Measurements from ENCODE around the gene MTOR. TPM values are rescaled to one million over a fixed set of nuclear protein-coding genes. Genes with fewer than 3 reads are reported as not detected.

MTOR gene
- total RNA-seq, 2 experiments from 2014 or later, result 43.0 to 45.2 TPM

- Mint-ChIP-seq H3K4me3 (no peak overlapping the region), H3K36me3 (peaks cover 29% of the 10 kb centered on the region), H3K27ac (no peak overlapping the region), H3K4me1 (no peaks in the 10 kb centered on the region), H3K27me3 (no peaks in the 10 kb centered on the region), H3K9me3 (no peaks in the 10 kb centered on the region)
- no peak for DNase-seq
Measured at GRCh38 chr1:11214698-11215380, 47.5 kb downstream of the MTOR start.

DNA sequence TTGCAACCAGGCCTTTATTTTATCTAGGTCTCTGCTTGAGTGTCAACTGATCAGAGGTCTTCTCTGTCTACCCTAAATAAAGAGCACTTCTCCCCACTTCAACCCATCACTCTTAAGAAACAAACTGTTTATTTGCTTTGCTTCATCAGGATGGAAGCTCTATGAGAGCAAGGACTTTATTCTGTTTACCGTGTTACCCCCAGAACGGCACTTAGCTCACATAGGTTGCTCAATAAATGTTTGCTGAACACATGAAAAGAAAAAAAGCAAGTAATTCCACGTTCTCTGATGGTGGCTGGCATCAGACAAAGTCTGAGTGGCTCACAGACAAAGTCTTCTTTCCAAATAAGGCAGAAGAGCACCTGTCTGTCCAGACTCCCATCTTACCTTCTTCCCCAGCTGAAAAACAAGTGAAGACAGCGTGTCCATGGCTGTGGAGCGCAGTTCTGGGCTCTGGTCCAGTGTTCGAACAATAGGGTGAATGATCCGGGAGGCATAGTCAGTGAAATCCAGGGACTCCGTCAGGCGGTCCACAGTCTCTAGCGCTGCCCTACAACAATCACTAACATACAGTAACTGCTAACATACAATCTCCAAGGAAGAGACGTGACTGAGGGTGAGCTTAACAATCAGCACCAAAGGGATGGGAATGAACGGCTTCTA lies 50.3 kb downstream of the MTOR start:
- Mint-ChIP-seq H3K9me3 (no peaks in the 10 kb centered on the region), H3K4me1 (no peaks in the 10 kb centered on the region), H3K36me3 (peaks cover 24% of the 10 kb centered on the region), H3K27ac (no peak overlapping the region), H3K4me3 (no peak overlapping the region), H3K27me3 (no peaks in the 10 kb centered on the region)
- DNase-seq, result no peak

DNA sequence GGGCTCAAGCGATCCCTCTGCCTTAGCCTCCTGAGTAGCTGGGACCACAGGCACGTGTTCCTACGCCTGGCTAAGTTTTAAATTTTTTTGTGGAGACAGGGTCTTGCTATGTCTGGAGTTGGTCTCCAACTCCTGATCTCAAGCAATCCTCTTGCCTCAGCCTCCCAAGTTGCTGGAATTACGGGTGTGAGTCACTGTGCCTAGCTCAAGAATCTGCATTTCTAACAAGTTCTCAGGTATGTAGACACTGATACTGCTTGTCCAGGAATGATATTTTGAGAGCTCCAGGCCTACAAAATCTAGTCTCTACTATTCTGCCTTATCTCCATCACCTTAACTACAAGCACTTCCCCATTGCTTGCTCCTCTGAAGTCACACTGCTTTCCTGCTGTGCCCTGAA lies 50.9 kb downstream of the MTOR start:
- Mint-ChIP-seq H3K27me3 (no peaks in the 10 kb centered on the region), H3K4me3 (no peak overlapping the region), H3K36me3 (peaks cover 24% of the 10 kb centered on the region), H3K9me3 (no peaks in the 10 kb centered on the region), H3K27ac (no peak overlapping the region), H3K4me1 (no peaks in the 10 kb centered on the region)
- DNase-seq, result no peak

DNA sequence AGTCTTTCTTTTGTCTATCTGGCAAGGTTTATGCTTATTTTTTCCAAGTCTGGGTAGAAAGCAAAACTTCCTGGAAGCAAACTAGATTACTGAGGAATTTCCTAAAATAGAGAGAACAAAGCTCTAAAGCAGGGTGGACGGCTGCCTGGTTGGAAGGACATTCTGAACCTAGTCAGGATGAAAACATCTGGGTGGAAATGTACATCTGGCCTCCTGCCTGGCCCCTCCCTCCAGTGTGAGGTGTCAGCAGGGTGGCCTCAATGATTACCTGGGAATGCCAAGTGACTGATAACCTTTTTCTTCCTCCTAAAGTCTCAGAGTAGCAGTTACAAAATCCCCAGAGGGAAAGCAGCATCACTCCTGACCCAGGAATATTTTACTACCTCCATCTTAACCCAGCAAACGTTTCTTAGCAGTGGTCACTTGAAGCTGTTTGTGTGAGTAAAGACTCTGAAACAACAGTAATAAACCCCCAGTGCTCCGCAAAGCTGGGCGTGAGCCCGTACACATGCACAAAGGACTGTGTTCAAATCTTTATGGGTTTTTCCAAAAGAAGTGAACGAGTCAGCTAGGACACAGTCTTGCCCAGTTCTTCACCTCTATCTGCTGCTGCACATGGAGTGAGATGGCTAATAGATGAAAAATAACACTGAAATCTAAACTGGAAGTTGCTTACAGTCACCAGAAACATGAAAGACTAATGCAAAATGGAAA lies 54.3 kb downstream of the MTOR start:
- no peak for DNase-seq
- no peaks in the 10 kb centered on the region for H3K4me1 Mint-ChIP-seq
- H3K27me3 Mint-ChIP-seq, result no peaks in the 10 kb centered on the region
- H3K36me3 Mint-ChIP-seq, result peaks cover 22% of the 10 kb centered on the region
- H3K4me3 Mint-ChIP-seq, result no peak overlapping the region
- no peak overlapping the region for H3K27ac Mint-ChIP-seq
- H3K9me3 Mint-ChIP-seq, result no peaks in the 10 kb centered on the region

- no peak for DNase-seq
- no peaks in the 10 kb centered on the region for H3K4me1 Mint-ChIP-seq
Measured at GRCh38 chr1:11204396-11205190, 57.8 kb downstream of the MTOR start.

GRCh38 chr1:11198851-11199594 lies 63.3 kb downstream of the MTOR start:
- H3K36me3 Mint-ChIP-seq, result peaks cover 18% of the 10 kb centered on the region
- H3K27me3 Mint-ChIP-seq, result no peaks in the 10 kb centered on the region
- no peak overlapping the region for H3K4me3 Mint-ChIP-seq
- no peaks in the 10 kb centered on the region for H3K4me1 Mint-ChIP-seq
- H3K9me3 Mint-ChIP-seq, result no peaks in the 10 kb centered on the region
- H3K27ac Mint-ChIP-seq, result no peak overlapping the region
- no peak for DNase-seq

More at GRCh38 chr1:11204396-11205190, 57.8 kb downstream of the MTOR start:
- Mint-ChIP-seq H3K27ac (no peak overlapping the region), H3K9me3 (no peaks in the 10 kb centered on the region), H3K27me3 (no peaks in the 10 kb centered on the region), H3K36me3 (peaks cover 10% of the 10 kb centered on the region), H3K4me3 (no peak overlapping the region)

- no peaks in the 10 kb centered on the region for H3K27me3 Mint-ChIP-seq
- DNase-seq, result no peak
Measured at GRCh38 chr1:11198257-11198656, 64.1 kb downstream of the MTOR start.

DNA sequence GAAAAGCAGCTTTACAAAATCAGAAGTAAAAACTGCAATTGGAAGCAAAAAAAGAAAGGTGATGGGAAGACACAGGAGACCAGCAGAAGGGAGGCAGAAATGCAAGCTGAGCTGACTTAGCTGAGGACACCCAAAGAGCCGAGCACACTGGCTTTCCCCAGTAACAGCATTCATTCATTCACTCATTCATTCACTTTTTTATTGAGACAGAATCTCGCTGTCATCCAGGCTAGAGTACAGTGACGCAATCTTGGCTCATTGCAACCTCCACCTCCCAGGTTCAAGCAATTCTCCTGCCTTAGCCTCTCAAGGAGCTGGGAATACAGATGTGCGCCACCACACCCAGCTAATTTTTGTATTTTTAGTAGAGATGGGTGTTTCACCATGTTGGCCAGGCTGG lies 65.0 kb downstream of the MTOR start:
- Mint-ChIP-seq H3K4me3 (no peak overlapping the region), H3K9me3 (no peaks in the 10 kb centered on the region), H3K27me3 (no peaks in the 10 kb centered on the region), H3K36me3 (peaks cover 13% of the 10 kb centered on the region), H3K27ac (no peak overlapping the region), H3K4me1 (no peaks in the 10 kb centered on the region)
- DNase-seq, result no peak

More at GRCh38 chr1:11198257-11198656, 64.1 kb downstream of the MTOR start:
- Mint-ChIP-seq H3K4me1 (no peaks in the 10 kb centered on the region), H3K9me3 (no peaks in the 10 kb centered on the region), H3K36me3 (peaks cover 13% of the 10 kb centered on the region), H3K4me3 (no peak overlapping the region), H3K27ac (no peak overlapping the region)

DNA sequence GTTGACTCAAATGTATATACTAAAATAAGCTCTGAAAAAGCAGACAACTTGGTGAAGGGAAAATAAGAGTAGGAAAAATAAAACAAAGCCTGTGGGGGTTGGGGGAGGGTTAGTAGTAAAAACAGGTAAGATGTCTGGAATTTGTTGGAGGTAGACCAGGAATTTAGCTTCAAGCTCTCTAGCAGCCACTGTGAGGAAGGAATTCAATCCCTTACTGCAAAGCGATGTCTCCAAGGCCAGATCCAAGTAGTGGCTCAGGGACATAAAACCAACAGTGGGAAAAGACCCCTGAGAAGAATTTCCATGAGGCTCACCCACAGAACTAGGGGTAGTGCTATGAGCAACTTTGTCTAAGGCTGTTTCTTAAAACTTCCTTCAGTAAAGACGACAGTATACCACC lies 65.4 kb downstream of the MTOR start:
- Mint-ChIP-seq H3K27ac (no peak overlapping the region), H3K36me3 (peaks cover 17% of the 10 kb centered on the region), H3K27me3 (no peaks in the 10 kb centered on the region), H3K4me1 (no peaks in the 10 kb centered on the region), H3K9me3 (no peaks in the 10 kb centered on the region), H3K4me3 (no peak overlapping the region)
- DNase-seq, result no peak

GRCh38 chr1:11194407-11195176 lies 67.8 kb downstream of the MTOR start:
- H3K27me3 Mint-ChIP-seq, result no peaks in the 10 kb centered on the region
- peaks cover 19% of the 10 kb centered on the region for H3K36me3 Mint-ChIP-seq
- no peak for DNase-seq
- no peak overlapping the region for H3K4me3 Mint-ChIP-seq
- no peaks in the 10 kb centered on the region for H3K4me1 Mint-ChIP-seq
- no peaks in the 10 kb centered on the region for H3K9me3 Mint-ChIP-seq
- no peak overlapping the region for H3K27ac Mint-ChIP-seq

DNA sequence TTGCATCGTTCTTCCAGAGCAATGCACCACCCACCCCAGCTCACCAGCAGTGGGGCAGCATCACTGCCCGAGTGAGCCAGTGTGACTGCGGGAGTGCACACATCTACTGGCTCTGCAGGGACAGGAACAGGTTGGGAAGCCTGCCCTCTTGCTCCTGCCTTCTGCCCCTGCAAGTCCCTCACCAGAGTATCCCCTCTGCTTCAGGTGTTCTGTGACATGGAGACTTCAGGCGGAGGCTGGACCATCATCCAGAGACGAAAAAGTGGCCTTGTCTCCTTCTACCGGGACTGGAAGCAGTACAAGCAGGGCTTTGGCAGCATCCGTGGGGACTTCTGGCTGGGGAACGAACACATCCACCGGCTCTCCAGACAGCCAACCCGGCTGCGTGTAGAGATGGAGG lies 69.0 kb downstream of the MTOR start:
- no peaks in the 10 kb centered on the region for H3K4me1 Mint-ChIP-seq
- DNase-seq, result no peak
- H3K36me3 Mint-ChIP-seq, result peaks cover 16% of the 10 kb centered on the region
- H3K9me3 Mint-ChIP-seq, result no peaks in the 10 kb centered on the region
- H3K4me3 Mint-ChIP-seq, result no peak overlapping the region
- no peak overlapping the region for H3K27ac Mint-ChIP-seq
- H3K27me3 Mint-ChIP-seq, result no peaks in the 10 kb centered on the region

DNA sequence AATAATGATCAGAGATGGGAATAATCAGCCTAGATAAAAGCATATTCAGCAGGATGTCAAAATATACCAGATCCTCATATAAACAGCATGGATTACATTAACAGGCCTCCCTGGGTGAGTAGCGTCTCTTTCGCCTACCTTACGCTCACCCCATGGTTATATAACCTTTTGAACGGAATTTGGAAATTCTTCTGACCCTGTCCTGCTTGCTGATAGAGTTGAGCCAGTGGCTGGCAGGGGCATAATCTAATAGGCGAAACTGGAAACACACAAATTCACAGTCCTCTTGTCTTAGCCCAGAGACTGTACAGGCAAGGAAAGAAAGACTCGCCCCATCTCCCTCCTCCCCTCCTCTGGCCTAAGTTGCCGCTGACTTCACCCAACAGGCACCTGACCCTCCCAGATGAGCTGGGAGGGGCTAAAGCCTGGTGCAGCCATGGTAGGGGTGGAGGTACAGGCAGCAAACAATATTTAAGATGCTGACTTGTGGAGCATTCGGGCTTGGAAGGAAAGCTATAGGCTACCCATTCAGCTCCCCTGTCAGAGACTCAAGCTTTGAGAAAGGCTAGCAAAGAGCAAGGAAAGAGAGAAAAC lies 73.4 kb downstream of the MTOR start, which contains the start of gene ANGPTL7:
ANGPTL7 (plus strand) TSS at position 498 of the 594 bp plus-strand sequence. CDS start 225 bp downstream, outside the sequence.
- Mint-ChIP-seq H3K27me3 (no peaks in the 10 kb centered on the region), H3K4me3 (no peak within 1 kb of the TSS), H3K9me3 (no peaks in the 10 kb centered on the region), H3K27ac (no peak within 1 kb of the TSS), H3K36me3 (peaks cover 12% of the 10 kb centered on the region), H3K4me1 (no peaks in the 10 kb centered on the region)
- DNase-seq, result no peak

GRCh38 chr1:11188381-11188780 lies 74.0 kb downstream of the MTOR start:
- Mint-ChIP-seq H3K27ac (no peak overlapping the region), H3K9me3 (no peaks in the 10 kb centered on the region), H3K4me1 (no peaks in the 10 kb centered on the region), H3K4me3 (no peak overlapping the region), H3K36me3 (peaks cover 12% of the 10 kb centered on the region), H3K27me3 (no peaks in the 10 kb centered on the region)
- DNase-seq, result no peak
